T-helper 17 cell (primary cell): ENCODE measurements around the gene PVALB. TPM values are rescaled to one million over a fixed set of nuclear protein-coding genes. Genes with fewer than 3 reads are reported as not detected.

Experiments used
- ATAC-seq: fragments of 150-1000 bp; cut with Tn5 transposase; 2 replicates; pipeline ENCODE4 v1.10.0; 2021; ENCODE audit warnings: mild to moderate bottlenecking, moderate library complexity
- DNase-seq, 3 donors: peaks; one replicate each; pipeline versions ENCODE4 v3.0.0 to v3.0.0-alpha.2; 2020 to 2021
- H3K9me3 ChIP-seq: one replicate; pipeline ENCODE4 v1.7.0; 2013; ENCODE audit warnings: low read length, mild to moderate bottlenecking; ENCODE audit not compliant: control insufficient read depth, poor library complexity, severe bottlenecking
- H3K27ac Mint-ChIP-seq: one replicate; pipeline ENCODE4 v1.8.0; 2022; ENCODE audit warnings: mild to moderate bottlenecking, moderate library complexity, mixed read lengths
- H3K27me3 Mint-ChIP-seq: one replicate; pipeline ENCODE4 v1.8.0; 2022; ENCODE audit warnings: mixed read lengths
- H3K36me3 Mint-ChIP-seq: one replicate; pipeline ENCODE4 v1.8.0; 2022; ENCODE audit warnings: low read depth, mixed read lengths
- H3K4me1 Mint-ChIP-seq: one replicate; pipeline ENCODE4 v1.8.0; 2022; ENCODE audit warnings: mild to moderate bottlenecking, mixed read lengths
- H3K4me3 Mint-ChIP-seq: one replicate; pipeline ENCODE4 v1.8.0; 2022; ENCODE audit warnings: mild to moderate bottlenecking, moderate library complexity, mixed read lengths
- total RNA-seq, 4 donors: library from RNA in 2 of 4; stranded (reverse) in 2 of 4; gene quantifications; one replicate each; pipeline ENCODE4 v1.2.3 and lab custom pipeline; 2022 to 2026

The PVALB gene
- total RNA-seq, 2 donors from 2014 or later: 7.4 TPM; not detected in 1

DNA sequence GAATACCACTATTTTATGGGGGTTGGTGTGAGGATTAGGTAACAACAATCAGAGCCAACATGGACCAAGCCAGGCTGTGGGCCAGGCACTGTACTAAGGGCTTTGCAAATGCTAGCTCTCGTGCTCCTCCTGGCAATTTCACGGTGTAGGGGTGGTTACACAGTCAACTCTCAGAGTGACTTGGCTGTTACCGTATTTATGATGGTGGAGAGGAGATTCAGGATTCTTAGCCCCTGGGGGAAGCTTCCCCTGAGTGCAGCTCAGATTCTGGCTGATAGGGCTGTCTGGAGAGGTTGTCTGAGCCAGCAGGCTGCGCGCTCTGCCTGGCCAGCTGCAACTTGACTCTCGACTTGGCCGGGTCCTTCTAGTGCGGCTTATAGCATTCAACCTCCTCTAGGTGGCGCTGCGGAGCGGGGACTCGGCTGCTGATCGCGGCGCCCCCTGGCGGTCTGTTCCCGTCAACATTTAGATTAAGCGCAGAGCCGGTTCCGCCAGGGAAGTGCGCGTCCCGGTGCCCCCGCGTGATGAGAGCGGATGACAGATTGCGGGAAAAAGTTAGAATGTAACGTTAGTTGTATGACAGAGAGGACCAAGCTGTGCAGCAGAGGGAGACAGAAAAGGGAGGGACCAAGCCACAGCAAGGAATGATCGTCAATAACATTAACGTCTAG, 39.4 kb upstream of the PVALB start:
- no peaks in the 10 kb centered on the region for H3K9me3 ChIP-seq
- ATAC-seq (peak; percentile 79), DNase-seq (peak; percentile 86 to 98 (median 97))
- Mint-ChIP-seq H3K4me1 (peaks cover 29% of the 10 kb centered on the region), H3K27me3 (peaks cover 7% of the 10 kb centered on the region), H3K4me3 (peak overlapping the region; percentile 71), H3K36me3 (peaks cover 5% of the 10 kb centered on the region), H3K27ac (peak overlapping the region; percentile 75)

DNA sequence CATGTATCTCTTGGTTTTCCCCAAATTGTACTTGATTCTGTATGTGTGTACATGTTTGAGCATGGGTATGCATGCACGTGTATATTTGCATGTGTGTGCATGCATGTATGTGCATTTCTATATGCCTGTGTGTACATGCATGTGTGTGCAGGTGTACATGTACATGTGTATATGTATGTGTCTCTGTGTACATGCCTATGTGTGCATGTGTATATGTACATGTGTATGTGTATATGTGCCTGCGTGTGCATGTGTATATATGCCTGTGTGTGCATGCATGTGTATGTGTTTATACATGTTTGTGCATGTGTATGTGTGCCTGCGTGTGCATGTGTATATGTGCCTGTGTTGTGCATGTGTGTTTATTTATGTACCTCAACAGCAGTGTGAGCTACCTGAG, 38.6 kb upstream of the PVALB start:
- Mint-ChIP-seq H3K27me3 (peaks cover 8% of the 10 kb centered on the region), H3K4me1 (peaks cover 23% of the 10 kb centered on the region), H3K27ac (no peak overlapping the region), H3K36me3 (peaks cover 5% of the 10 kb centered on the region), H3K4me3 (no peak overlapping the region)
- H3K9me3 ChIP-seq: no peaks in the 10 kb centered on the region
- DNase-seq (no peak), ATAC-seq (no peak)

DNA sequence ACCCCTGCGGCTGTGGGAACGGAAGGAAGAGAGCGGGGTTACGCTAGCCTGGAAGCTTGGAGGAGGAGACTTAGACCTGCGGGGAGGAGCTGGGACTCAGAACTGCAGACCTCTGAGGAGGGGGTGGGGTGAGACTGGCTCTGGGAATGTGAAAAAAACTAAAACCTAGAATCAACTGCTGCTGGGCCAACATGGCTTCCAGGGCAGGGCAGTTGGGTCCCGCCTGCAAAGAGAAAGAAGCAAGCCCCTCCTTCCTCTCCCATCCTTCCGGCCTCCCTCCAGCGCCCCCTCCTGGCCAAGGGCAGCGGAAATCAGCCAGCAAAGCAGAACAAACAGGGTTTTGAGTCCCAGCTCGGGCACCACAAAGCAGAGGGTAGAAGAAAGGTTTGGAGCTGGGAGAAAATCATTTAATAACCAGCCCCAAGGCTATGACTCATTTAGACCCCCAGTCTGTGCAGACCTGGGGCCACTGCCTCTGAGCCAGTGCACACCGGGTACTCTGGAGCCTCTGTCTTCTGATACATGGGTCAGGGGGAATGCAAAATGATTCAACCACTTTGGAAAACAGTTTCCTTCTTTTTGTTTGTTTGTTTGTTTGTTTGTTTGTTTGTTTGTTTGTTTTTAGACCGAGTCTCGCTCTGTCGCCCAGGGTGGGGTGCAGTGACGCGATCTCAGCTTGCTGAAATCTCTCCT, 36.7 kb upstream of the PVALB start:
- H3K27me3 Mint-ChIP-seq: peaks cover 26% of the 10 kb centered on the region
- peak overlapping the region; percentile 72 for H3K27ac Mint-ChIP-seq
- peak overlapping the region; percentile 82 for H3K4me3 Mint-ChIP-seq
- DNase-seq (peak; percentile 68 to 90 (median 76)), ATAC-seq (peak; percentile 85)
- H3K4me1 Mint-ChIP-seq: peaks cover 13% of the 10 kb centered on the region
- H3K9me3 ChIP-seq: no peaks in the 10 kb centered on the region
- no peaks in the 10 kb centered on the region for H3K36me3 Mint-ChIP-seq

DNA sequence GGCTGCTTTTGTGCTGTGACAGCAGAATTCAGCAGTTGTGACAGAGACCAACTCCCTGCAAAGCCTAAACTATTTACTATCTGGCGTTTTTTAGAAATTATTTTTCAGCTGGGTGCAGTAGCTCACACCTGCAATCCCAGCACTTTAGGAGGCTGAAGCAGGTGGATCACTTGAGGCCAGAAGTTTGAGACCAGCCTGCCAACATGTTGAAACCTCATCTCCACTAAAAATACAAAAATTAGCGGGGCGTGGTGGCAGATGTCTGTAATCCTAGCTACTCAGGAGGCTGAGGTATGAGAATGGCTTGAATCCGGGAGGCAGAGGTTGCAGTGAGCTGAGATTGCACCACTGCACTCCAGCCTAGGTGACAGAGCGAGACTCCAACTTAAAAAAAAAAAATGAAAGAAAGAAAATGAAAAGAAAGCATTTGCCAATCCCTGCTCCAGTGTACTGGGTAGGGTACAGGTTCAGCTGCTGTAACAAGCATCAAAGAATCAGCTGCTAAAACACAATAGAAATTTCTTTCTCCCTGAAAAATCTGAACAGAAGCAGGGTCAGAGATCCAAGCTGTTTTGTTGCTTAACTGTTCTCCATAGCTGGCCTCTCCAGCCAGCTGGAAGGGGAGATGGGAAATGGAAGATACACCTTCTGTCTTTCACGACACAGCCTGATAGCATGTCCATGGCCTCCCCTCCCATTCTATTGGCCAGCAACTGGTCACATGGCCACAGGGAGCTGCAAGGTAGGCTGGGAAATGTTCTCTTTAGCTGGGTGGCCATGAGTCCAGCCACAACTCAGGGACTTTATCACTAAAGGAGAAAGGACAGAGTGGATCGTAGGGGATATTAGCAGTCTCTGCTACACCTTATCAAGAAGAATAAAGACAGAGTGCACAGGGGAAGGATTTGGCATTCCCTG, 35.5 kb upstream of the PVALB start:
- peaks cover 15% of the 10 kb centered on the region for H3K4me1 Mint-ChIP-seq
- DNase-seq (no peak), ATAC-seq (no peak)
- H3K4me3 Mint-ChIP-seq: peak overlapping the region; percentile 25
- H3K9me3 ChIP-seq: no peaks in the 10 kb centered on the region
- peaks cover 2% of the 10 kb centered on the region for H3K36me3 Mint-ChIP-seq
- peak overlapping the region; percentile 72 for H3K27ac Mint-ChIP-seq
- peaks cover 30% of the 10 kb centered on the region for H3K27me3 Mint-ChIP-seq

DNA sequence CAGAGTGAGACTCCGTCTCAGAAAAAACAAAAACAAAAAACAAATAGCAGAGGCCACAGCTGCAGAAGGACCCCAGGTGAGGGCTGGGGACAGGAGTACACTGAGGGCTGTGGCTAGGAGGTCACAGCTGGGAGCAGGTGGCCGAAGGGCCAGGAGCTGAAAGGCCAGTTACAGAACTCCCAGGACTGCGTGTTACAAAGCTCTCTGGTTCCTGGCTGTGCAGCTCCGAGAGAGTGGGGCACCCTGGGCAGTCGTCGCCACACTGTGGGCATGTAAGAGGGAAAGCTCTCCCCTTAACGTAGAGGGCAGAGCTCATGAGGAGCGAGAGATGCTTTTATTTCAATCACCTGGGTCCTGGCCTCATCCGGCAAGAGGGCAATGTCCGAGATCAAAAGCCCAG, 33.8 kb upstream of the PVALB start:
- no peaks in the 10 kb centered on the region for H3K9me3 ChIP-seq
- peaks cover 34% of the 10 kb centered on the region for H3K27me3 Mint-ChIP-seq
- H3K36me3 Mint-ChIP-seq: peaks cover 2% of the 10 kb centered on the region
- H3K4me1 Mint-ChIP-seq: peaks cover 9% of the 10 kb centered on the region
- DNase-seq: no peak
- H3K4me3 Mint-ChIP-seq: no peak overlapping the region
- H3K27ac Mint-ChIP-seq: no peak overlapping the region
- no peak for ATAC-seq

DNA sequence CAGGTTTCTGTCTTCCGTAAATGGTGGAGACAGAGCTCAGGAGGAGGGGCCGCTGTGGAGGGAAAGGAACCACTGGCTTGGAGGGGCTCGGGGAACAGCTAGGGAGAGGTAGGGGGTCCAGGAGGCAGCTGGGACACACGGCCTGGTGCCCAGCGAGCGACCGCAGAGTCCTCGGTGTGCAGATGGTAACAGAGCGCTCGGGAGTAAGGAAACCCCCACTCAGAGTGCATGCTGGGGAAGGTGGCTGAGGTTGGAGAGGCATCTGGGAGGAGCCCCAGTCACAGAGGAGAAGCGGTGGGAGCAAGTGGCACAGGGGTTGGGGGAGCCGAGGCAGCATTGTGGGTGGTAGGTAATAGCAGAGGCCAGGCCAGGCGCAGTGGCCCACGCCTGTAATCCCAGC, 33.2 kb upstream of the PVALB start:
- no peaks in the 10 kb centered on the region for H3K9me3 ChIP-seq
- Mint-ChIP-seq H3K27me3 (peaks cover 40% of the 10 kb centered on the region), H3K36me3 (peaks cover 2% of the 10 kb centered on the region), H3K4me3 (no peak overlapping the region), H3K4me1 (peaks cover 9% of the 10 kb centered on the region), H3K27ac (no peak overlapping the region)
- ATAC-seq (no peak), DNase-seq (no peak)

DNA sequence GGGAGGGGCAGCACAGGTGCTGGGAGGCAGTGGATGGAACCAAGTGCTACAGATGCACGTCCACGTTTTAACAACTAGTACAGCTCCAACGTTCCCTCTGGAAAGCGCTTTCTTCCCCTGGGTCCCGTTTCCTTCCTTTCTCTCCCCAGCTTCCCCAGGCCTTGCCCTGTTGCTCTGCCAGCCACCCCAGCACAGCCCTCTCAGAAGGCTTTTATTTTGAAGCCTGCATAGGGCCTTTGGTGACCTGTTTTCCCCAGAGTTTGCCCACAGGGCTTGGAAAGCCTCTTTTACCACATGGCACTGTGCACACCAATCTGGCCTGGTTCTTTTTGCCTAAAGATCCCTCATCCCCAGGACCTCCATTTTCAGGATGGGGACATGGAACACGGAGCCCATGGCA, 30.1 kb upstream of the PVALB start:
- H3K27me3 Mint-ChIP-seq: peaks cover 55% of the 10 kb centered on the region
- peaks cover 4% of the 10 kb centered on the region for H3K36me3 Mint-ChIP-seq
- H3K9me3 ChIP-seq: no peaks in the 10 kb centered on the region
- H3K4me1 Mint-ChIP-seq: peaks cover 3% of the 10 kb centered on the region
- H3K27ac Mint-ChIP-seq: no peak overlapping the region
- no peak for ATAC-seq
- H3K4me3 Mint-ChIP-seq: no peak overlapping the region
- no peak for DNase-seq

DNA sequence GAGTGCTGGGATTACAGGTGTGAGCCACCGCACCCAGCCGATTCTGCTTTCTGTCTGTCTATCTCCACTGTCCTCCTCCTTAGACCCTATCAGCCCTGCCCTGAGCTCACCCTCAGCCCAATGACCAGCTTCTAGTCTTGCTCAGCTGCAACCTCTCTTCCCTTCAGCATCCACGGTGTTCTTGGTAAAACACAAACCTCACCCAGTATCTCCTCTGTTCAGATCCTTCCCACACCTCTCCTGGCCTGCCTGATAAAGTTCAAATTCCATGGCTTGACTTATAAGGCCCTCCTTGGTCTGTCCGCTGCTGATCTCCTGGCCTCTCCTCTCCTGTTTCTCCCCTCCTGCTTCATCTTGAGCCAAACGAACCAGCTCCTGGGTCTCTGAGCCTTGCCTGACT, 29.4 kb upstream of the PVALB start:
- no peak for DNase-seq
- H3K36me3 Mint-ChIP-seq: peaks cover 4% of the 10 kb centered on the region
- ATAC-seq: no peak
- H3K27me3 Mint-ChIP-seq: peaks cover 62% of the 10 kb centered on the region
- no peaks in the 10 kb centered on the region for H3K9me3 ChIP-seq
- no peak overlapping the region for H3K4me3 Mint-ChIP-seq
- H3K27ac Mint-ChIP-seq: no peak overlapping the region
- H3K4me1 Mint-ChIP-seq: peaks cover 5% of the 10 kb centered on the region

DNA sequence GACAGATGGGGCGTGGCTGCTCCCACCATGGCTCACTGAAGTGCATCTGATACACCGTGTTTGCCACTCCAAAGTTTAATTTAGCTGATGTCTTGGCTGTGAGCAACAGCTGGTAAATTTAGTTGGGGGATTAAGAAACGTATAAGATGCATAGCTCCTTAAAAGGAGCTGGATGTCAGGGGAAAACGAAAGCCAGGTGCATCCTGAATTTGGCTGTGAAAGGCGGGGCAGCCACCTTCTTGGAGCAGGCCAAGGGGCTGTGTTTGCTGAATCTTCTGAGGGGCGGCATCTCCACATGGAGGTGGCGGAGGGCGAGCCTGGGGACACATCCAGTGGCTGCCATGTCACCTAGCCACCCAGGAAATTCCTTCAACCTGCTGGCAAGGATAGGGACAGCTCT, 23.3 kb upstream of the PVALB start:
- no peak overlapping the region for H3K27ac Mint-ChIP-seq
- H3K9me3 ChIP-seq: no peaks in the 10 kb centered on the region
- H3K36me3 Mint-ChIP-seq: peaks cover 2% of the 10 kb centered on the region
- peaks cover 34% of the 10 kb centered on the region for H3K27me3 Mint-ChIP-seq
- no peak for ATAC-seq
- no peak overlapping the region for H3K4me3 Mint-ChIP-seq
- DNase-seq: no peak
- peaks cover 9% of the 10 kb centered on the region for H3K4me1 Mint-ChIP-seq

DNA sequence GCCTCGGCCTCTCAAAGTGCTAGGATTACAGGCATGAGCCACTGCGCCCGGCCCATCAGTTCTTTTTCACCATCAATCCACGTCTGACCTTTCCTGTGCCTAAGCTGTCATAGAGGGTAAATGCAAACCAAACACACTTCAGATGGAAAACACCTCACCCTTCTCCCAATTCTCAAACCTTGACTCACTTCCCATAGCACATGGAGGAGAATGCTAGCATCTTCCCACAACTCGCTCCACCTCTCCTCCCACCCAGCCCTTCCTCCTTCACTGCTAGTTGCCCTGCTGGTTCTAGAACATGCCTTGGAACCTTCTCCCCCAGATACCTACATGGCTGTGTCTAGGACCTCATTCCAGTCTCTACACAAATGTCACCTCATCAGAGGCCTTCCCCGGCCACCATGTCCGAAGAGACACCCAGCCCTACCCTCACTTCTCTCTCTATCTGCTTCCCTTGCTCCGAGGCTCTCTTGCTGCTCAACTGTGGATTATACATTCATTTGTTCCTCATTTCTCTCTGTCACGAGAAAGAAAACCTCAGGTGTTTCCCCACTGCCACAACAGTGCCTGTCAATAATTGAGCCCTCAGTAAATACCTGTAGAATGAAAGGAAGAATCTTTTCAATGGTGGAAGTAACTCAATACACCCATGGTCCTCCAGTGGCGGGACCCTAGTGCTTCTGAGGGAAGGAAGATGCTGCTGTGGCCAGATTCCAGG, 22.7 kb upstream of the PVALB start:
- H3K36me3 Mint-ChIP-seq: peaks cover 2% of the 10 kb centered on the region
- H3K9me3 ChIP-seq: no peaks in the 10 kb centered on the region
- ATAC-seq (no peak), DNase-seq (no peak)
- no peak overlapping the region for H3K4me3 Mint-ChIP-seq
- peaks cover 9% of the 10 kb centered on the region for H3K4me1 Mint-ChIP-seq
- H3K27me3 Mint-ChIP-seq: peaks cover 35% of the 10 kb centered on the region
- H3K27ac Mint-ChIP-seq: no peak overlapping the region

DNA sequence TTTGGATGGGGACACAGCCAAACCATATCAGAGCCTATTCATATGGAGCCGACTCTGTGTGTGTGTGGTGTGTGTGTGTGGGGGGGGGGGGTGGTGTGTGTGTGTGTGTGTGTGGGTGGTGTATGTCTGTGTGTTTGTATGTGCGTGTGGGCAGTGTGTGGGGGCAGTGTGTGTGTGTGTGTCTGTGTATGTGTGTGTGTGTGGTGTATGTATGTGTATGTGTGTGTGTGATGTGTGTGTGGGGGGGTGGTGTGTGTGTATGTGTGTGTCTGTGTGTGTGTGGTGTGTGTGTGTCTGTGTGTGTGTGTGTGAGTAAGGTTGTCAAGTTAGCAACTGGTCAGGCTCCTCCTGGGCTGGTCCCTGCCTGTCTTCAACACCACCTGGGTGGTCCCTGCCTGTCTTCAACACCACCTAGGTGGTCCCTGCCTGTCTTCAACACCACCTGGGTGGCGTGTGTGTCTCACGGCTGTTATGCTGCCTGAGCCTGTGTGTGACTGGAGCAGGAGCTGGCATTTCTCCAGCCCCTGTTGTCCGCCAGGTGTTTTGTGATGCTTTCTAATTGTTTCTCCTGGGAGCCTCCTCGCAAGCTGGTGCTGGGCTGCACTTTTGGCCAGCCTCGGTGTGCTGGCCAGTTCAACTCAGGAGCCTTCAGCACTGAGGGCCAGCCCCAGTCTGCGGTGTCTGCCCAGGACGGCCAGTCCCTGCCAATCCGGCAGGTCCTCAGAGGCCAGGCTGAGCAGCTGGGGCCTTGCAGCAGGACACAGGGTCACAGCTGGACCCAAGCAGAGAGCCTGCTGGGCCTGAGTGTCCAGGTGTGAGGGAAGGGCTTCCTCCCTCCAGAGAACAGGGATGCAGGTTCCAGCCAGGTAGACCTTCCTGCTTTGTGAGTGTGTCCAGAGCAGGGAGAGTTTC, 21.5 kb upstream of the PVALB start:
- peaks cover 4% of the 10 kb centered on the region for H3K36me3 Mint-ChIP-seq
- peaks cover 10% of the 10 kb centered on the region for H3K4me1 Mint-ChIP-seq
- H3K4me3 Mint-ChIP-seq: no peak overlapping the region
- no peak for DNase-seq
- H3K9me3 ChIP-seq: no peaks in the 10 kb centered on the region
- no peak overlapping the region for H3K27ac Mint-ChIP-seq
- H3K27me3 Mint-ChIP-seq: peaks cover 38% of the 10 kb centered on the region
- ATAC-seq: no peak

DNA sequence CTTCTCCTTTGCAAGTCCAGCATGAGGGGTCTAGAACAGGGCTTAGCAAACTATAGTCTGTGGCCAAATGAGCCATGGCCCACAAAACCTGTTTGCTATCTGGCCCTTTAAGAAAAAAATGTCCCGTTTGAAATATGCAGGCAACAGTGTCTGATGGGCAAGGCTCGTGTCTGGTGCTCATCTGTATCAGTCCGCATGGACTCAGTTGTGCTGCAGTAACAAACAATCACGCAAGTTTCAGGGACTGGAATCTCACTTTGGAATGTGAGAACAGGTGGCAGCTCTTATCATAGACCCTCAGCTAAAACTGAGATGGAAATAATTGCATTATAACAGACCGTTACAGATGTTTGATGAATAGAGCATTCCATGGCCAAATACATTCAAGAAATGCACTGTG, 19.1 kb upstream of the PVALB start:
- peaks cover 2% of the 10 kb centered on the region for H3K36me3 Mint-ChIP-seq
- DNase-seq (no peak), ATAC-seq (no peak)
- no peak overlapping the region for H3K27ac Mint-ChIP-seq
- H3K9me3 ChIP-seq: no peaks in the 10 kb centered on the region
- peaks cover 13% of the 10 kb centered on the region for H3K4me1 Mint-ChIP-seq
- H3K4me3 Mint-ChIP-seq: no peak overlapping the region
- H3K27me3 Mint-ChIP-seq: peaks cover 33% of the 10 kb centered on the region
